Ascending aorta (tissue), 2 donors: ENCODE data around the gene EGR1. TPM values are rescaled to one million over a fixed set of nuclear protein-coding genes. Genes with fewer than 3 reads are reported as not detected.

Experiments used
- DNase-seq, 2 donors: peaks; one replicate each; pipeline ENCODE4 v3.0.0-alpha.2; 2019; ENCODE audit warnings: low spot score in 2 of 2
- H3K27ac ChIP-seq, 2 donors: fragments of 200-600 bp; sonication (generic); one replicate each; pipeline ENCODE4 v1.5.1; 2016 to 2017; ENCODE audit warnings: mild to moderate bottlenecking in 1 of 2
- H3K27me3 ChIP-seq: fragments of 200-600 bp; sonication (generic); one replicate; pipeline ENCODE4 v1.5.1; 2017
- H3K36me3 ChIP-seq, 2 donors: fragments of 200-600 bp; sonication (generic); one replicate each; pipeline ENCODE4 v1.5.1; 2016
- H3K4me1 ChIP-seq, 2 donors: fragments of 200-600 bp; sonication (generic); one replicate each; pipeline ENCODE4 v1.5.1; 2016 to 2017; ENCODE audit warnings: mild to moderate bottlenecking in 1 of 2
- H3K4me3 ChIP-seq, 2 donors: fragments of 200-600 bp; sonication (generic); one replicate each; pipeline ENCODE4 v1.5.1; 2016 to 2017; ENCODE audit warnings: mild to moderate bottlenecking in 1 of 2
- H3K9me3 ChIP-seq, 2 donors: fragments of 200-600 bp; sonication (generic); one replicate each; pipeline ENCODE4 v1.5.1; 2016
- CTCF ChIP-seq, 3 experiments: fragments of 200-600 bp in 2 of 3; fragments of 450-650 bp in 1 of 3; sonication (generic) in 2 of 3; IDR thresholded peaks; one replicate each; pipeline ENCODE4 v1.5.1; 2016 to 2019; ENCODE audit warnings: antibody characterized with exemption in 3 of 3, mild to moderate bottlenecking in 1 of 3, moderate library complexity in 1 of 3
- intact Hi-C: fragments of 100-400 bp; cut with DNase I; formaldehyde crosslinking; loops from one replicate; pipeline ENCODE4 v1.15.1; 2023
- total RNA-seq: library from RNA; depleted of rRNA; stranded (reverse); fragments of >200 nt; gene quantifications from one replicate; pipeline ENCODE4 v1.1.0, GENCODE V29; 2016

EGR1 gene
- total RNA-seq, 1 donor from 2014 or later = 419 TPM

GRCh38 chr5:138491284-138491648 is 26.0 kb downstream of the EGR1 start:
- Histone ChIP-seq H3K4me1 (peaks cover 9 to 31% of the 10 kb centered on the region in 2 donors), H3K27ac (no peak overlapping the region), H3K4me3 (peak overlapping the region; percentile 57 to 68), H3K36me3 (no peaks in the 10 kb centered on the region), H3K27me3 (no peaks in the 10 kb centered on the region), H3K9me3 (no peaks in the 10 kb centered on the region)
- TF ChIP-seq CTCF (IDR thresholded peaks at IDR 0.05) = no peak
- intact Hi-C loops = loop anchor here (5.0 kb wide), 1 partner anchor 51 kb away; the partner anchor contains the start of gene ETF1
- DNase-seq = no peak

- no peak for TF ChIP-seq CTCF (IDR thresholded peaks at IDR 0.05)
- peak overlapping the region; percentile 57 to 68 for H3K4me3 ChIP-seq
- H3K27me3 ChIP-seq = no peaks in the 10 kb centered on the region
- H3K9me3 ChIP-seq = no peaks in the 10 kb centered on the region
- H3K36me3 ChIP-seq = no peaks in the 10 kb centered on the region
- peaks cover 9 to 31% of the 10 kb centered on the region in 2 donors for H3K4me1 ChIP-seq
- intact Hi-C loops = loop anchor here (1.0 to 5.0 kb wide), 3 partner anchors 11 to 50 kb away; partner anchors contain the start of gene ETF1
- H3K27ac ChIP-seq = peak overlapping the region; percentile 42 to 78
- DNase-seq = peak; percentile 71 to 96
Measured at GRCh38 chr5:138491669-138492559, 26.6 kb downstream of the EGR1 start.

GRCh38 chr5:138492560-138493045 is 27.3 kb downstream of the EGR1 start:
- Histone ChIP-seq H3K4me1 (peaks cover 9 to 31% of the 10 kb centered on the region in 2 donors), H3K27ac (peak overlapping the region; percentile 42 to 78), H3K9me3 (no peaks in the 10 kb centered on the region), H3K36me3 (no peaks in the 10 kb centered on the region), H3K4me3 (peak overlapping the region; percentile 57 to 68), H3K27me3 (no peaks in the 10 kb centered on the region)
- TF ChIP-seq CTCF (IDR thresholded peaks at IDR 0.05) = no peak
- intact Hi-C loops = loop anchor here (1.0 to 5.0 kb wide), 3 partner anchors 11 to 50 kb away; partner anchors contain the start of gene ETF1
- DNase-seq = no peak

- TF ChIP-seq CTCF (IDR thresholded peaks at IDR 0.05) = no peak
- no peak for DNase-seq
- Histone ChIP-seq H3K27ac (no peak overlapping the region), H3K4me3 (no peak overlapping the region), H3K27me3 (no peaks in the 10 kb centered on the region), H3K9me3 (no peaks in the 10 kb centered on the region), H3K4me1 (peaks cover 9 to 23% of the 10 kb centered on the region in 2 donors), H3K36me3 (no peaks in the 10 kb centered on the region)
- intact Hi-C loops = no loop called here
Measured at GRCh38 chr5:138495351-138495750, 30.1 kb downstream of the EGR1 start.

GRCh38 chr5:138498376-138498775 is 33.1 kb downstream of the EGR1 start:
- intact Hi-C loops = no loop called here
- DNase-seq = no peak
- Histone ChIP-seq H3K27ac (no peak overlapping the region), H3K27me3 (no peaks in the 10 kb centered on the region), H3K36me3 (no peaks in the 10 kb centered on the region), H3K4me1 (peaks cover 0 to under 1% of the 10 kb centered on the region in 2 donors), H3K9me3 (no peaks in the 10 kb centered on the region), H3K4me3 (no peak overlapping the region)
- TF ChIP-seq CTCF (IDR thresholded peaks at IDR 0.05) = no peak
